ENCODE measurements around the gene FAM124A. TPM values are rescaled to one million over a fixed set of nuclear protein-coding genes. Genes with fewer than 3 reads are reported as not detected.

The FAM124A gene
- total and polyA plus RNA-seq, 8 donors: 2.4 to 9.3 (median 5.7) TPM

DNA sequence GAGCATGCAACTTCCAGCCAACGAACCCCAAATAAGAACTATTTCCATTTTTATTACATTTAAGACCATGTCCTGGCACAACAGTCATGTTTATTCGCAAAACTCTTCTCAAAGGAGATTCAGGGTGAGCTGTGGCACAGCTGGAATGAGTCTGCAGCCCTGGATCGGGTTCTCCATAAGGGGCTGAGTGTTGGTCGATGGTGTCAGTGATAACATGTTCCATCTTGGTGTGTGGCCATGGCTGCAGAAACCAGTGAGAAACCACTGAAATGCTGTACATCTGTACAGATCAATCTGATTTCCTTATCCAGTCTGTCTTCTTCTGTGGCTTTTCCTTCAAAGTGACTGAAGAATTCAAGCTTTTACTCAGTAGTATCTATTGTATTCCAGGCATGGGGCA is 15.2 kb downstream of the FAM124A start:
- TF ChIP-seq, protein P1, sequence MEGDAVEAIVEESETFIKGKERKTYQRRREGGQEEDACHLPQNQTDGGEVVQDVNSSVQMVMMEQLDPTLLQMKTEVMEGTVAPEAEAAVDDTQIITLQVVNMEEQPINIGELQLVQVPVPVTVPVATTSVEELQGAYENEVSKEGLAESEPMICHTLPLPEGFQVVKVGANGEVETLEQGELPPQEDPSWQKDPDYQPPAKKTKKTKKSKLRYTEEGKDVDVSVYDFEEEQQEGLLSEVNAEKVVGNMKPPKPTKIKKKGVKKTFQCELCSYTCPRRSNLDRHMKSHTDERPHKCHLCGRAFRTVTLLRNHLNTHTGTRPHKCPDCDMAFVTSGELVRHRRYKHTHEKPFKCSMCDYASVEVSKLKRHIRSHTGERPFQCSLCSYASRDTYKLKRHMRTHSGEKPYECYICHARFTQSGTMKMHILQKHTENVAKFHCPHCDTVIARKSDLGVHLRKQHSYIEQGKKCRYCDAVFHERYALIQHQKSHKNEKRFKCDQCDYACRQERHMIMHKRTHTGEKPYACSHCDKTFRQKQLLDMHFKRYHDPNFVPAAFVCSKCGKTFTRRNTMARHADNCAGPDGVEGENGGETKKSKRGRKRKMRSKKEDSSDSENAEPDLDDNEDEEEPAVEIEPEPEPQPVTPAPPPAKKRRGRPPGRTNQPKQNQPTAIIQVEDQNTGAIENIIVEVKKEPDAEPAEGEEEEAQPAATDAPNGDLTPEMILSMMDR (IDR thresholded peaks at IDR 0.05): no peak
- intact Hi-C loops (cut with DNase I): no loop called here
- no peaks in the 10 kb centered on the region for H3K27me3 ChIP-seq
- no peak overlapping the region for H3K27ac ChIP-seq
- H3K36me3 ChIP-seq: no peaks in the 10 kb centered on the region
- peak in 1 of 4 donors; percentile 36 for DNase-seq
- no peak overlapping the region for H3K4me3 ChIP-seq
- peaks cover 0 to 24% of the 10 kb centered on the region in 2 donors for H3K4me1 ChIP-seq
- no peaks in the 10 kb centered on the region for H3K9me3 ChIP-seq
- ATAC-seq: no peak

DNA sequence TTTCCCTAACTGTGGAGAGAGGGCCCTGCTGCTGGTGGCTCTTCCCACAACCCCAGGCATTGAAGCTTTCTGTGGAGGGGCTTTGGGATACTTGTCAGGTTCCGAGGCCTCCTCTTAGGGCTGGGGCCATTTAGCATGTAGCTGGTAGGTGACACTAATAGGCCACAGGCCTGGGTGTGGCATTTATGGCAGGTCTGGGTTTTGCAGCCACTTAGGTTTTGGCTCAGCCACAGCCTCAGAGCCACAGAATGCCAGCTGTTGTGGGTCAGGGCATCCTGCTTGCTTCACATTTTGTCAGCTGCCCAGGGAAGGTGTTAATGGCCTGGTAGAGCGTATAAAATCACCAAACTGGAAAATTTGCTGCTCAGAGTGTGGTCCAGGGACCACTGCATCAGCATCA is 15.7 kb downstream of the FAM124A start:
- TF ChIP-seq, protein P1 (IDR thresholded peaks at IDR 0.05): no peak
- DNase-seq (no peak), ATAC-seq (no peak)
- Histone ChIP-seq H3K27ac (no peak overlapping the region), H3K4me1 (peaks cover 0 to 24% of the 10 kb centered on the region in 2 donors), H3K9me3 (no peaks in the 10 kb centered on the region), H3K36me3 (no peaks in the 10 kb centered on the region), H3K27me3 (no peaks in the 10 kb centered on the region), H3K4me3 (no peak overlapping the region)
- intact Hi-C loops (cut with DNase I): no loop called here

DNA sequence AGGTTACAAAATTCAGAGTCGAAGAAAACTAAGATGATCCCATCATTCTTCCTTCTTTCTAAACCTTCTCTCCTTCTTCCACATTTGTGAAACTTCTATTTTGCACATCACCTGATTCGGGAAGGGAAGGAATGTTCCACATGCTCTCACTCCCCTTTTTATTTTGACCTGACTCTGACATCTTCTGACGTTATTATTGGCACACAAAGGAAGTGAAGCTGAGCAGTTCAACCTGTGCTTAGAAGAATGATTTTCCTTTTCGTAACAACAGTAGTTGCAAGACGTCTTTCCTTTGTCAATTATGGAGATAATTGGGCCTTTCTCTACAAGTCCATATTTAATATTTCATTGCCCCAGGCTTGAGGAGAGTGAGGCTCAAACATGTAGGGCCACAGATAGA is 18.0 kb downstream of the FAM124A start:
- Histone ChIP-seq H3K9me3 (no peaks in the 10 kb centered on the region), H3K27ac (no peak overlapping the region)
- intact Hi-C loops (cut with DNase I): no loop called here

DNA sequence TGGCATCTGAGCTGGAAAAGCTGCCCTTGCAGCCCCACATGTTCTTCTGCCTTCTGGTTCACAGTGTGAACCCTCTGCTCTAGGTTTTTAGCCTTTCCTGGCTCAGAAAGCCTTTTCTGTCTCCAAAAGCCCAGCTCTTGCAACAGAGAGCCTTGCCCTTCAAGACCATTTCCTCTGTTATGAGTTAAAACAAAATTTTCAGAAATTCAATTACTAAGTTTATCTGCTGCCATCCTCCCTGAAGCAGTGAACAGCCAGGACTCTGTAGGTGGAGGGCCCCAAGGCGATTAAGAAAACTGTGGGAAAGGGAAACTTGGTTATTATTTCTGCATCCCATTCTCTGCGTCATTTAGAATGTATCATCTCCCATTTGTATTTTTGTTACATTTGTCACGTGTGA is 18.8 kb downstream of the FAM124A start:
- no peaks in the 10 kb centered on the region for H3K9me3 ChIP-seq
- no peaks in the 10 kb centered on the region for H3K36me3 ChIP-seq
- no peak overlapping the region for H3K4me3 ChIP-seq
- peaks cover 0 to 15% of the 10 kb centered on the region in 2 donors for H3K4me1 ChIP-seq
- intact Hi-C loops (cut with DNase I): no loop called here
- DNase-seq: no peak
- TF ChIP-seq, protein P1 (IDR thresholded peaks at IDR 0.05): no peak
- no peaks in the 10 kb centered on the region for H3K27me3 ChIP-seq
- H3K27ac ChIP-seq: no peak overlapping the region
- no peak for ATAC-seq

More for the DNA sequence above, 18.0 kb downstream of the FAM124A start:
- TF ChIP-seq, protein P1 (IDR thresholded peaks at IDR 0.05): no peak
- H3K36me3 ChIP-seq: no peaks in the 10 kb centered on the region
- no peaks in the 10 kb centered on the region for H3K27me3 ChIP-seq
- DNase-seq: no peak
- H3K4me3 ChIP-seq: no peak overlapping the region
- ATAC-seq: no peak
- H3K4me1 ChIP-seq: peaks cover 0 to 22% of the 10 kb centered on the region in 2 donors

DNA sequence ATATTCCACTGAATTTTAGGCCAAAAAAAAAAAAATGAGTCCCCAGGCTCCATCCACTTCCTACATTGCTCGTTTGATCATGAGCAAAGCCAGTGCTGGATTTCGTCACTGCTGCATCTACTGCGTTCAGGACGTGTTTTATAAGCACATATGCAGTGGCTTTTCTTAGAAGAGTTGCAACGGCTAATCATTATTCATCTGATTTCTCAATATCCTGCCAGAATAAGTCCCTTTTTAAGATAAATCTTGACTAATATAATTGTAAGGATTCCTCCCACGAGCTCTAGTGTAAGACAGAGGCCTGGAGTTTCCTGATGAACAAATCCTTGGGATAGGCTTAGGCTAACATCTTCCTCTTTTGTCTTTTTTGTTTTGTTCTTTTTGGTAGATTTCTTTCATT is 19.5 kb downstream of the FAM124A start:
- TF ChIP-seq, protein P1 (IDR thresholded peaks at IDR 0.05): no peak
- Histone ChIP-seq H3K27ac (no peak overlapping the region), H3K27me3 (no peaks in the 10 kb centered on the region), H3K4me1 (peaks cover 0 to 13% of the 10 kb centered on the region in 2 donors), H3K36me3 (no peaks in the 10 kb centered on the region), H3K4me3 (no peak overlapping the region), H3K9me3 (no peaks in the 10 kb centered on the region)
- intact Hi-C loops (cut with DNase I): no loop called here
- DNase-seq (peak in 3 of 4 donors; percentile 35 to 80 (median 59)), ATAC-seq (peak; percentile 67)
